HEK293T (cell line): ENCODE measurements around the gene MECP2.
"Not testable (repeated sequence)": the region's sequence is repeated elsewhere in the genome, so short reads cannot be mapped to it uniquely, and the experiment has no call there.

Source experiments
- CTCF ChIA-PET: fragments of 350-600 bp; formaldehyde crosslinking; extraction: SDS; loops from one replicate; lab custom pipeline; 2021; ENCODE audit warnings: antibody characterized with exemption, inconsistent platforms; lab: Yijun Ruan, JAX
- POLR2A ChIA-PET: fragments of 350-600 bp; formaldehyde crosslinking; extraction: SDS; loops from one replicate; lab custom pipeline; 2020; ENCODE audit warnings: antibody characterized with exemption, inconsistent platforms; lab: Yijun Ruan, JAX
- DNase-seq: peaks from one replicate; pipeline ENCODE4 v3.0.0; 2012; ENCODE audit warnings: mixed read lengths; ENCODE audit errors: extremely low spot score
- ARNT ChIP-seq: fragments of 450-650 bp; IDR thresholded peaks from 2 replicates; pipeline ENCODE4 v1.6.1; 2017; ENCODE audit warnings: mild to moderate bottlenecking
- BHLHE40 ChIP-seq: fragments of 450-650 bp; IDR thresholded peaks from 2 replicates; pipeline ENCODE4 v1.6.1; 2016; ENCODE audit warnings: mild to moderate bottlenecking, moderate library complexity, borderline replicate concordance
- CTBP1 ChIP-seq: fragments of 450-650 bp; IDR thresholded peaks from 2 replicates; pipeline ENCODE4 v1.6.1; 2016; ENCODE audit warnings: borderline replicate concordance
- ELF4 ChIP-seq: fragments of 450-650 bp; IDR thresholded peaks from 2 replicates; pipeline ENCODE4 v1.6.1; 2017; ENCODE audit warnings: antibody characterized with exemption
- FOXA1 ChIP-seq: fragments of 450-650 bp; IDR thresholded peaks from 2 replicates; pipeline ENCODE4 v1.6.1; 2016; ENCODE audit warnings: mild to moderate bottlenecking
- FOXK2 ChIP-seq: fragments of 450-650 bp; IDR thresholded peaks from 2 replicates; pipeline ENCODE4 v1.6.1; 2016; ENCODE audit warnings: mild to moderate bottlenecking
- FOXM1 ChIP-seq: fragments of 450-650 bp; IDR thresholded peaks from 2 replicates; pipeline ENCODE4 v1.6.1; 2017; ENCODE audit warnings: mild to moderate bottlenecking, borderline replicate concordance
- HDGF ChIP-seq: fragments of 450-650 bp; IDR thresholded peaks from 2 replicates; pipeline ENCODE4 v1.6.1; 2017; ENCODE audit warnings: antibody characterized with exemption, borderline replicate concordance
- L3MBTL2 ChIP-seq: fragments of 450-650 bp; conservative IDR thresholded peaks from 2 replicates; pipeline ENCODE4 v1.6.1; 2016; ENCODE audit warnings: mild to moderate bottlenecking
- LEF1 ChIP-seq: fragments of 450-650 bp; IDR thresholded peaks from 2 replicates; pipeline ENCODE4 v1.6.1; 2017; ENCODE audit warnings: mild to moderate bottlenecking, borderline replicate concordance
- NFRKB ChIP-seq: fragments of 450-650 bp; IDR thresholded peaks from 2 replicates; pipeline ENCODE4 v1.6.1; 2016; ENCODE audit warnings: mild to moderate bottlenecking, moderate library complexity
- SP1 ChIP-seq: fragments of 450-650 bp; IDR thresholded peaks from 2 replicates; pipeline ENCODE4 v1.6.1; 2017
- SUZ12 ChIP-seq: fragments of 450-650 bp; IDR thresholded peaks from 2 replicates; pipeline ENCODE4 v1.6.1; 2016; ENCODE audit warnings: mild to moderate bottlenecking
- TARDBP ChIP-seq: fragments of 450-650 bp; IDR thresholded peaks from 2 replicates; pipeline ENCODE4 v1.6.1; 2016
- ZNF384 ChIP-seq: fragments of 450-650 bp; IDR thresholded peaks from 2 replicates; pipeline ENCODE4 v1.6.1; 2016
- TF ChIP-seq, protein P1 (sequence below): fragments of 450-650 bp; IDR thresholded peaks from 2 replicates; pipeline ENCODE4 v1.6.1; 2016

Gene MECP2

DNA sequence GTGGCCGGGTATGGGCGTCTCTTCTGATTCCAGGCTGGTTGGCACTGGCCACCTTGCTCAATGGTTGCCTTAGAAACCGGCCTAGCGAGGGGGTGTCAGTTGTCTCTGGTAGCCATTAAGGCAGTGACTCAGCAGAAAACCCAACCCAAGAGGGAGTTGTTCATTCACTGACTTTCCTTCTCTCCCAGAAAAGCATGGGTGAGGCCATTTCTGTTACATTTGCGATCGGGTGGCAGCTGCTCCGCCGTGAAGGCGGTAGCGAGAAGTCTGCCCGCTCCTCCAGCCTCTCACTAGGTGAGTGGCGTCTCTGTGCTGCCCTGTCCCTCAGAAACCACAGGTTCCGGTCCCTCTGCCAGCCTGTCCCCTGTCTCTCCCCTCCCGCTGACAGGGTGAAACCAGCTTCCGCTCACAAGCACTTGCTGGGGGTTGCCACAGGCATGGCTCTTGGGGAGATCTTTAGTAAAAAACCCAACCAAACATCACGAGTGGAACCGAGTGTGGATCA lies 95.2 kb downstream of the MECP2 start:
- DNase-seq, result no peak
- ChIA-PET CTCF (interaction anchor here (2.4 kb wide), 1 partner anchor 11 kb away, joined by 11 read pairs; no protein-coding TSS in a partner anchor), POLR2A (no interaction called here)
- TF ChIP-seq HDGF (no peak), NFRKB (no peak), SUZ12 (no peak), ARNT (no peak), CTBP1 (no peak), BHLHE40 (no peak), FOXA1 (no peak), FOXK2 (no peak), FOXM1 (no peak), LEF1 (no peak), L3MBTL2 (no peak)

DNA sequence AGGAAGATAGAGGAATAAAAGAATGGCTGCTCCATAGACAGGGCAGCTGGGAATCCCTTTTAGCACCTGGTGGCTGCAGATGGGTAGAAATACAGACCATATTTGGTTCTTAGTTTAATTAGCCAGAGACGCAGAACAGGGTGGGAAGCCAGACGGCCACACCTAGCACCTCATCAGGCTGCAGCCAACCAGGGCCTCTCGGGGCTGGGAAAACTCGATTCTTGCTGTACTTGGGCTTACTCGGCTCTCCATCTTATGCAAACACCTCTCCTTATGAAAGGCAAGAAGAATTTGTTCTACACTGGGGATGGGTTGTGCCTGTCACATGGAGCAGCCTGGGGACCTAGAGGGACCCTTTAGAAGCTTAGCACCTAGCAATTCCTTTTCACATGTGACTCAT lies 97.5 kb downstream of the MECP2 start:
- no peak for DNase-seq
- no peak for TF ChIP-seq CTBP1
- no peak for TF ChIP-seq HDGF
- TF ChIP-seq FOXM1, result no peak
- TF ChIP-seq ELF4, result no peak
- no peak for TF ChIP-seq L3MBTL2
- no peak for TF ChIP-seq LEF1
- no peak for TF ChIP-seq ZNF384
- TF ChIP-seq BHLHE40, result no peak
- no peak for TF ChIP-seq SUZ12
- TF ChIP-seq, protein P1, sequence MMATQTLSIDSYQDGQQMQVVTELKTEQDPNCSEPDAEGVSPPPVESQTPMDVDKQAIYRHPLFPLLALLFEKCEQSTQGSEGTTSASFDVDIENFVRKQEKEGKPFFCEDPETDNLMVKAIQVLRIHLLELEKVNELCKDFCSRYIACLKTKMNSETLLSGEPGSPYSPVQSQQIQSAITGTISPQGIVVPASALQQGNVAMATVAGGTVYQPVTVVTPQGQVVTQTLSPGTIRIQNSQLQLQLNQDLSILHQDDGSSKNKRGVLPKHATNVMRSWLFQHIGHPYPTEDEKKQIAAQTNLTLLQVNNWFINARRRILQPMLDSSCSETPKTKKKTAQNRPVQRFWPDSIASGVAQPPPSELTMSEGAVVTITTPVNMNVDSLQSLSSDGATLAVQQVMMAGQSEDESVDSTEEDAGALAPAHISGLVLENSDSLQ, result no peak
- no peak for TF ChIP-seq FOXK2
- TF ChIP-seq SP1, result no peak
- TF ChIP-seq FOXA1, result no peak
- TF ChIP-seq ARNT, result no peak
- no peak for TF ChIP-seq TARDBP
- POLR2A ChIA-PET, result interaction anchor here (1.3 kb wide), 1 partner anchor 20 kb away, joined by 4 read pairs; the partner anchor contains the start of gene IRAK1
- CTCF ChIA-PET, result no interaction called here

DNA sequence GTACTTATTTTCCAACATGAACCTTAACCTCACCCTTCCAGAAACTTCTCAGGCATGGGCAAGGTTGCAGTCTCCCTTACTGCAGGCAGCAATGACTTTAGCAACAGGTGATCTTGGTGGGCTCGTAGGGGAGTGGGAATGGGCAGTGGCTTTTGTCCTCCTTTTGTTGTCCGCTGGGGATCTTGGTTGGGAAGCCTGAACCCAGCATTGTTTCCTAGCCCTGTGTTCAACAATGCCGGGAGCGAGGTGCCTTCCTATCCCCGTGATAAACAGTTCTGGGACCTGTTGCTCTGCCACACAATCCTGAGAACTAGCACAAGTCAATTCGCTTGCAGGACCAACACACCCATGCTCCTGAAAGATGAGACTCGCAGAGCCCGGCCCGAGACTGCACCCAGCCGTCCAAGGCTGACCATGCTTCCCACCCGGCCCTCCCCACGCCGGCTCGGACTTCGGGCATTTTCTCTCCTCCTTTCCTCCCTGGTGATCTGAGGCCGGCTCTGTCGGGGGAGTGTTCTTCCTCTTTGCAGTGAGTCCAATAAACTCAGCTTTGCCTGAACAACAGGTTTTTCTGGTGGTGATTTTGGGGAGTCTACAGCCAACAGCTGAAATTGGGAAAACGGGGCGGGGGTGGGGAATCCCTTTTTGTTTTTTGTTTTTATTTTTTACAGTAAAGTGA lies 98.0 kb downstream of the MECP2 start:
- no peak for DNase-seq
- ChIA-PET POLR2A (interaction anchor here (1.3 kb wide), 1 partner anchor 21 kb away, joined by 4 read pairs; the partner anchor contains the start of gene IRAK1), CTCF (interaction anchor here (0.8 kb wide), 1 partner anchor 14 kb away, joined by 8 read pairs; no protein-coding TSS in a partner anchor)
- TF ChIP-seq FOXM1 (no peak), TARDBP (no peak), LEF1 (no peak), SP1 (no peak), L3MBTL2 (no peak), ARNT (no peak), BHLHE40 (no peak), FOXK2 (no peak), SUZ12 (no peak), FOXA1 (no peak), ZNF384 (no peak), ELF4 (no peak), CTBP1 (no peak), NFRKB (no peak)
- TF ChIP-seq, protein P1, result no peak

DNA sequence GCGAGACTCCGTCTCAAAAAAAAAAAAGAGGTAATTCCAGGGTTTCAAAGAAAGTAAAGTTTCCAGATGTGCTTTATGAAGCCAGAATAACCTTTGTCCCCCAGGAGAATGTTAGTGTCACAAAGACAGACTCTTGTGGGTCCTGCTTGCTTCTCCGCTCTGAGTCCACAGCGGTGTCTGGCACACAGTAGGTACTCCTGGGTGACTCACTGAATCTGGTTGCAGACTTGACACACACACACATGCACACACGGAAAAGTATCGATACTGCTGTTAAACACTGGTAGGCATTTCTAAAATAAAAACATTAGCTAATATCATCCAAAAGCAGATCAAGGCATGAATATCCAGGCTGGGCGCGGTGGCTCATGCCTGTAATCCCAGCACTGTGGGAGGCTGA lies 102.0 kb downstream of the MECP2 start:
- POLR2A ChIA-PET, result interaction anchor here (0.6 kb wide), 1 partner anchor 14 kb away, joined by 3 read pairs; no protein-coding TSS in a partner anchor
- CTCF ChIA-PET, result interaction anchor here (1.4 kb wide), 1 partner anchor 19 kb away, joined by 6 read pairs; no protein-coding TSS in a partner anchor
- TF ChIP-seq ZNF384 (no peak), LEF1 (no peak), ELF4 (no peak), ARNT (no peak), SP1 (no peak), FOXK2 (no peak), CTBP1 (no peak), TARDBP (no peak), BHLHE40 (no peak)
- TF ChIP-seq, protein P1, result no peak

DNA sequence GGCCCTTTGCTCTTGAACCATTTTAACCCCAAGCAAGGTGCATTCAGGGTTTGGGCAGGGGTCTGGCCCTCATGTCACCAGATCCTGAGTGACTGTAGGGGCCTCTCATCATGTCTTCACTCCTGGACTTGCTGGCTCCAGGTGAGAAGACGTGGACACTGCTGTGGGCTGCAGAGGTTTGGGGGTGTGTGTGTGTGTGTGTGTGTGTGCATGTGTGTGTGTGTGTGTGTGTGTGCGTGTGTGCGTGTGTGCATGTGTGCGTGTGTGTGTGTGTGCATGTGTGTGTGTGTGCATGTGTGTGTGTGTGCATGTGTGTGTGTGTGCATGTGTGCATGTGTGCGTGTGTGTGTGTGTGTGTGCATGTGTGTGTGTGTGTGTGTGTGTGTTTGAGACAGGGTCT lies 103.1 kb downstream of the MECP2 start:
- DNase-seq, CTCF ChIA-PET, POLR2A ChIA-PET: not testable (repeated sequence)

More for the DNA sequence above, 102.0 kb downstream of the MECP2 start:
- no peak for DNase-seq

DNA sequence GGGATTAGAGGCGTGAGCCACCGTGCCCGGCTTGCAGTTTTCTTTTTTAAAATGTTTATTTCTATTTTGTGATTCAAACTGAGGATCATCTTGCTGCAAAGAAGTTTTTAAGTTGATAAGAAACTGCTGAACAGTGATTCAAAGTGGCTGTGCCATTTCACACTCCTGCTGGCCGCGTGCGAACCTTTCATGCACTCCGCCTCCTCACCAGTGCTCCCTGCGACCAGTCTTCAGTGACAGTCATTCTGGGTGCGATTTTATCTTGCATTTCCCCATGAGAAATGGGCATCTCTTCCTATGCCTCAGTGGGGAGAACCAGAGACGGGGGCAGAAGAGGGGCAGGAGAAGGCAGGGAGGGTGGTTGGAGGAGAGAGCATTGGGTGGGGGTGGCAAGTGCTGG lies 103.5 kb downstream of the MECP2 start:
- ChIA-PET POLR2A (no interaction called here), CTCF (no interaction called here)
- TF ChIP-seq FOXA1, result no peak
- TF ChIP-seq ELF4, result no peak
- TF ChIP-seq ZNF384, result no peak
- TF ChIP-seq SP1, result no peak
- TF ChIP-seq FOXM1, result no peak
- no peak for TF ChIP-seq FOXK2
- no peak for TF ChIP-seq SUZ12
- no peak for TF ChIP-seq CTBP1
- TF ChIP-seq, protein P1, result no peak
- TF ChIP-seq NFRKB, result no peak
- TF ChIP-seq L3MBTL2, result no peak
- TF ChIP-seq LEF1, result no peak
- no peak for TF ChIP-seq BHLHE40

More for the DNA sequence above, 103.5 kb downstream of the MECP2 start:
- no peak for DNase-seq
